ENCODE results near the gene FAM110D. TPM values are rescaled to one million over a fixed set of nuclear protein-coding genes. Genes with fewer than 3 reads are reported as not detected.

FAM110D gene
- total and polyA plus RNA-seq, 7 experiments from 2014 or later: not detected

DNA sequence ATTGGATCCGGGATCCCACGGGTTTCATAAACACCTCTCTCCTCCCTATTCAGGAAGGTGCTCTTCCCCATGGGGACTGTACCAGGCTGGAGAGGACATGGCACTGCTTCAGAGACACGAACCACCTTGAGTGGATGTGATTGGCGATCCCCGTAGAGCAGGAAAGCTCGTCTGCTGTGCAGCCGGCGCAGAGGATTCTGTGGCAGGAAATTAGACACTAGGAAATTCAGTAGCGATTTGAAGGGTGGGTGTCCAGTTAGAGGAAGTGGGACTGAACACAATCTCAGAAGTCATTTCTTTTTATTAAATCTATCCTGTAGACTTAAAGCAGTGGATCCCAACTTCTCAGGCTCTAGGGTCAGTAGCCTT, 46.5 kb upstream of the FAM110D start:
- no peaks in the 10 kb centered on the region for H3K27me3 Mint-ChIP-seq
- H3K9me3 Mint-ChIP-seq: no peaks in the 10 kb centered on the region
- ATAC-seq: no peak
- Histone ChIP-seq H3K36me3 (ENCODE audit: control insufficient read depth in 2 of 3, insufficient read depth in 3 of 3, low read length in 3 of 3) (peaks cover 0 to 31% (median 5%) of the 10 kb centered on the region in 3 experiments), H3K4me3 (ENCODE audit: low read length) (peak overlapping the region; percentile 93), H3K9me3 (ENCODE audit: control insufficient read depth in 2 of 3, low read length in 3 of 3) (no peaks in the 10 kb centered on the region), H3K4me1 (ENCODE audit: control insufficient read depth in 2 of 2, insufficient read depth in 2 of 2, low read length in 2 of 2) (peaks cover 12 to 19% of the 10 kb centered on the region in 2 donors), H3K27ac (ENCODE audit: low read depth, low read length) (peak overlapping the region; percentile 84), H3K27me3 (ENCODE audit: control insufficient read depth in 2 of 2, insufficient read depth in 2 of 2, low read length in 2 of 2) (no peaks in the 10 kb centered on the region)
- peaks cover 6 to 48% (median 34%) of the 10 kb centered on the region in 7 donors for H3K4me1 Mint-ChIP-seq
- ChIA-PET CTCF (interaction anchor here (1.0 to 5.6 kb wide), 5 partner anchors 9 to 52 kb away, joined by 3 to 53 read pairs (median 3); no protein-coding TSS in a partner anchor), POLR2A (interaction anchor here (0.6 to 5.6 kb wide), 6 partner anchors 12 to 615 kb away, joined by 3 to 93 read pairs (median 8); partner anchors contain the start of gene CEP85)
- intact Hi-C loops (cut with micrococcal nuclease): loop anchor here (1.0 to 5.0 kb wide), 6 partner anchors 11 to 360 kb away; partner anchors contain the start of genes CD52 (in 1 of the 2), HMGN2 (in 1 of the 2) and STMN1 (in 1 of the 2)
- H3K4me3 Mint-ChIP-seq: peak overlapping the region; percentile 86 to 99 (median 93)
- H3K27ac Mint-ChIP-seq: peak overlapping the region in 8 of 9 donors; percentile 78 to 94 (median 90)
- peak in 3 of 9 donors; percentile 6 to 12 (median 9) for DNase-seq
- H3K36me3 Mint-ChIP-seq: peaks cover 0 to 16% (median 6%) of the 10 kb centered on the region in 5 donors

DNA sequence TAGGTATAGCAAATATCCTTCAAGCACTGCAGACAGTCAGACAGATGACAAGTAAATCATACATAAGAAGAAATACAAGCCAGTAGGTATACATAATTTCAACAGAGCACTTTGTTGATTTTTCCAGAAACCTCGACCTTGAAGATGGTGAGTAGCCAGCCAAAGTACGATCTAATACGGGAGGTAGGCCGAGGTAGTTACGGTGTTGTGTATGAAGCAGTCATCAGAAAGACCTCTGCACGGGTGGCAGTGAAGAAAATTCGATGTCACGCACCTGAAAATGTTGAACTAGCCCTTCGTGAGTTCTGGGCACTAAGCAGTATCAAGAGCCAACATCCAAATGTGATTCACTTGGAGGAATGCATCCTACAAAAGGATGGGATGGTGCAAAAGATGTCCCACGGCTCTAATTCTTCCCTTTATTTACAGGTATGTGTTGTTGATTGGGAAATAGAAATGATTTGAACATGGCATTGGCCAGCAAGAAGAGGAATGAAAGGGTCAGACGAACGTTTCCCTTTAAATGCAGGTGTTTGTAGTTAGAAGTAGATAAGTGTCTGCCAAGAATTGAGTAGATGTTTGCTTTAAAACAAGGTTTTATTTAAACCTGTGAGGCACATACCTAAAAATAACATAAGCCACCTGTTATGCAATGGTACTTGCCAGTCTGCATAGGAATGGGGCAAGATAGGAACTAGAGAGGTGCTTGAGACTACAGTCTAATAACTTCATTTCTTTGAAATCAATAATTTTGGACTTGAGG, 44.5 kb upstream of the FAM110D start:
- ATAC-seq (no peak), DNase-seq (no peak)
- H3K9me3 ChIP-seq (ENCODE audit: control insufficient read depth in 2 of 3, low read length in 3 of 3): no peaks in the 10 kb centered on the region
- Mint-ChIP-seq H3K9me3 (no peaks in the 10 kb centered on the region), H3K4me1 (peaks cover 6 to 63% (median 45%) of the 10 kb centered on the region in 7 donors), H3K27ac (peak overlapping the region in 3 of 9 donors; percentile 23 to 65 (median 49)), H3K36me3 (peaks cover 0 to 26% (median 6%) of the 10 kb centered on the region in 5 donors), H3K27me3 (no peaks in the 10 kb centered on the region), H3K4me3 (peak overlapping the region in 7 of 10 donors; percentile 25 to 83 (median 45))
- POLR2A ChIA-PET: interaction anchor here (0.8 to 5.6 kb wide), 3 partner anchors 10 to 31 kb away, joined by 6 to 93 read pairs (median 15); no protein-coding TSS in a partner anchor
- peaks cover 12 to 19% of the 10 kb centered on the region in 2 donors for H3K4me1 ChIP-seq (ENCODE audit: control insufficient read depth in 2 of 2, insufficient read depth in 2 of 2, low read length in 2 of 2)
- CTCF ChIA-PET: interaction anchor here (0.7 to 5.6 kb wide), 7 partner anchors 12 to 163 kb away, joined by 3 to 53 read pairs (median 5); no protein-coding TSS in a partner anchor
- no peaks in the 10 kb centered on the region for H3K27me3 ChIP-seq (ENCODE audit: control insufficient read depth in 2 of 2, insufficient read depth in 2 of 2, low read length in 2 of 2)
- intact Hi-C loops (cut with micrococcal nuclease): loop anchor here (5.0 kb wide), 5 partner anchors 163 to 358 kb away; partner anchors contain the start of genes CD52 (in 1 of the 2), HMGN2 (in 1 of the 2) and STMN1 (in 1 of the 2)
- H3K36me3 ChIP-seq (ENCODE audit: control insufficient read depth in 2 of 3, insufficient read depth in 3 of 3, low read length in 3 of 3): peaks cover 0 to 41% (median 5%) of the 10 kb centered on the region in 3 experiments
- H3K27ac ChIP-seq (ENCODE audit: low read depth, low read length): no peak overlapping the region
- H3K4me3 ChIP-seq (ENCODE audit: low read length): no peak overlapping the region

DNA sequence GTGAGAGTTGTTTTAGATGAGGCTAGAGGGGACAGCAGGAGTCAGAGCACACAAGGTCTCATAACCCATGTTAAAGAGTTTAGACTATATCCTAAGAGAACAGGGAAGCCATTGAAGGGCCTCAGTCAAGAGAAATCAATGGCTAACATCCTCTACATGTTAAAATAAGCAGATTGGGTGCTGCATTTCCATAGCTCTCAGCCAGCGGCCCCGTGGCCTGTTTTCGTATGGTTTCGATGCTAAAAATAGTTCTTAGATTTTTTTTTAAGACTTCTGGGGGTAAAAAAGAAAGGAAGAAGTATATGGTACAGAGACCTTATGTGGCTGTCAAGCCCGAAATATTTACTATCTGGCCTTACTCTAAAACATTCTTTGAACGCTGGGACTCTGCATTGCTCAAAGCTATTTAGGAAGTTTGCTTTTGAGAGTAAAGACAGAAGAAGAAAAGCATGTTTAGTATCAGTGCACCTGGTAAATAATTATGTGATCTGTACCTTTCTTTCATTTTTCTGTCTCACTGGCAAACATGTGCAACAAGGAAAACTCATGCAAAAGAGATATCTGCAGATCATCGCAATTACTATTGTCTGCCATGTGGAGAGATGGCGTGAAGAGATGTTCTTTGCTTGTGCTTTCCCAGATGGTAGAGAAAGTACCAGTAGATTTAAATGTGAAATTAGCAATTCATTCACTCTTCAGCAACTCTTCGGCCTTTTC, 38.8 kb upstream of the FAM110D start:
- no peak overlapping the region for H3K27ac ChIP-seq (ENCODE audit: low read depth, low read length)
- CTCF ChIA-PET: interaction anchor here (0.6 kb wide), 1 partner anchor 24 kb away, joined by 3 read pairs; no protein-coding TSS in a partner anchor
- intact Hi-C loops (cut with micrococcal nuclease): loop anchor here in 1 of 2 donors (10.0 kb wide), 2 partner anchors 575 to 875 kb away; partner anchors contain the start of genes ARID1A and RSRP1

DNA sequence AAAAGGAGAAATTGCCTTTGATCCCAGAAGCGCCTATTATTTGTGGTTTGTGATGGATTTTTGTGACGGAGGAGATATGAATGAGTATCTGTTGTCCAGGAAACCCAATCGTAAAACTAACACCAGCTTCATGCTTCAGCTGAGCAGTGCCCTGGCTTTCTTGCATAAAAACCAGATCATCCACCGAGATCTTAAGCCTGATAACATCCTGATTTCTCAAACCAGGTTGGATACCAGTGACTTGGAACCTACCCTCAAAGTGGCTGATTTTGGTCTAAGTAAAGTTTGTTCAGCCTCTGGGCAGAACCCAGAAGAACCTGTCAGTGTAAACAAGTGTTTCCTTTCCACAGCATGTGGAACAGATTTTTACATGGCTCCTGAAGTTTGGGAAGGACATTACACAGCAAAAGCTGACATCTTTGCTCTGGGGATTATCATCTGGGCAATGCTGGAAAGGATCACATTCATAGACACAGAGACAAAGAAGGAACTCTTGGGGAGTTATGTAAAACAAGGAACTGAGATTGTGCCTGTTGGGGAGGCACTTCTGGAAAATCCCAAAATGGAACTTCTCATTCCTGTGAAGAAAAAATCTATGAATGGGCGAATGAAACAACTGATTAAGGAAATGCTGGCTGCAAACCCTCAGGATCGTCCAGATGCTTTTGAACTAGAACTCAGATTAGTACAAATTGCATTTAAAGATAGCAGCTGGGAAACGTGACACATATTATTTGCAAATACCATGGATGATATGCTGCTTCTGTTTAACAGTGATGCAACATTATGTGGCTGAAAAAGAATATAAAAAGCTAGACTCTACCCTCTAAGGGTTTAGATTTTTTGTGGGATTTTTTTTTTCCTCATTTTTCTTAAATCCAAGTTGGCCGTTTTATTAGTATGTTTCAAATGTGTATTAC, 36.8 kb upstream of the FAM110D start:
- intact Hi-C loops (cut with micrococcal nuclease): loop anchor here in 1 of 2 donors (10.0 kb wide), 2 partner anchors 573 to 877 kb away; partner anchors contain the start of genes ARID1A and RSRP1
- Histone ChIP-seq H3K4me3 (ENCODE audit: low read length) (no peak overlapping the region), H3K4me1 (ENCODE audit: control insufficient read depth in 2 of 2, insufficient read depth in 2 of 2, low read length in 2 of 2) (peaks cover 13 to 15% of the 10 kb centered on the region in 2 donors), H3K36me3 (ENCODE audit: control insufficient read depth in 2 of 3, insufficient read depth in 3 of 3, low read length in 3 of 3) (peaks cover 0 to 29% (median 7%) of the 10 kb centered on the region in 3 experiments), H3K9me3 (ENCODE audit: control insufficient read depth in 2 of 3, low read length in 3 of 3) (no peaks in the 10 kb centered on the region), H3K27me3 (ENCODE audit: control insufficient read depth in 2 of 2, insufficient read depth in 2 of 2, low read length in 2 of 2) (no peaks in the 10 kb centered on the region), H3K27ac (ENCODE audit: low read depth, low read length) (no peak overlapping the region)
- Mint-ChIP-seq H3K9me3 (no peaks in the 10 kb centered on the region), H3K36me3 (peaks cover 0 to 29% (median 8%) of the 10 kb centered on the region in 5 donors), H3K27ac (peak overlapping the region in 3 of 9 donors; percentile 14 to 37 (median 24)), H3K27me3 (no peaks in the 10 kb centered on the region), H3K4me1 (peaks cover 24 to 67% (median 55%) of the 10 kb centered on the region in 7 donors), H3K4me3 (no peak overlapping the region)
- DNase-seq (no peak), ATAC-seq (no peak)
- ChIA-PET CTCF (interaction anchor here (1.2 to 1.6 kb wide), 3 partner anchors 10 to 31 kb away, joined by 3 to 5 read pairs (median 4); partner anchors contain the start of gene PDIK1L), POLR2A (interaction anchor here (0.7 to 7.4 kb wide), 4 partner anchors 11 to 55 kb away, joined by 3 to 93 read pairs (median 4); partner anchors contain the start of genes CNKSR1 and PDIK1L)

More for the DNA sequence above, 38.8 kb upstream of the FAM110D start:
- H3K27me3 Mint-ChIP-seq: no peaks in the 10 kb centered on the region
- Histone ChIP-seq H3K4me3 (ENCODE audit: low read length) (no peak overlapping the region), H3K9me3 (ENCODE audit: control insufficient read depth in 2 of 3, low read length in 3 of 3) (no peaks in the 10 kb centered on the region), H3K36me3 (ENCODE audit: control insufficient read depth in 2 of 3, insufficient read depth in 3 of 3, low read length in 3 of 3) (peaks cover under 1 to 37% (median 7%) of the 10 kb centered on the region in 3 experiments), H3K4me1 (ENCODE audit: control insufficient read depth in 2 of 2, insufficient read depth in 2 of 2, low read length in 2 of 2) (no peaks in the 10 kb centered on the region), H3K27me3 (ENCODE audit: control insufficient read depth in 2 of 2, insufficient read depth in 2 of 2, low read length in 2 of 2) (no peaks in the 10 kb centered on the region)
- no peaks in the 10 kb centered on the region for H3K9me3 Mint-ChIP-seq
- H3K36me3 Mint-ChIP-seq: peaks cover 0 to 32% (median 8%) of the 10 kb centered on the region in 5 donors
- peak overlapping the region in 2 of 10 donors; percentile 43 to 48 for H3K4me3 Mint-ChIP-seq
- ATAC-seq (no peak), DNase-seq (no peak)
- H3K27ac Mint-ChIP-seq: peak overlapping the region in 7 of 9 donors; percentile 19 to 87 (median 65)
- POLR2A ChIA-PET: interaction anchor here (0.5 to 7.4 kb wide), 4 partner anchors 8 to 301 kb away, joined by 3 to 93 read pairs (median 4); partner anchors contain the start of gene PDIK1L
- H3K4me1 Mint-ChIP-seq: peaks cover 10 to 53% (median 40%) of the 10 kb centered on the region in 7 donors
